HCEC 1CT (cell line): ENCODE results near the gene LTB4R.
"Not testable (repeated sequence)": the region's sequence is repeated elsewhere in the genome, so short reads cannot be mapped to it uniquely, and the experiment has no call there.

ENCODE experiments used
- DNase-seq: peaks from one replicate; pipeline ENCODE4 v3.0.0-alpha.2; 2017

The LTB4R gene

GRCh38 chr14:24348186-24348585, 36.9 kb downstream of the LTB4R start:
- DNase-seq = no peak

- no peak for DNase-seq
Observed at GRCh38 chr14:24349742-24350141, 38.4 kb downstream of the LTB4R start.

- peak; percentile 42 for DNase-seq
Observed at GRCh38 chr14:24351517-24351916, 40.2 kb downstream of the LTB4R start.

- peak; percentile 86 for DNase-seq
Observed at GRCh38 chr14:24353559-24354481, 42.5 kb downstream of the LTB4R start.

- DNase-seq = not testable (repeated sequence)
Observed at GRCh38 chr14:24354482-24354825, 43.2 kb downstream of the LTB4R start.

- DNase-seq = no peak
Observed at GRCh38 chr14:24355009-24355408, 43.7 kb downstream of the LTB4R start.

GRCh38 chr14:24356208-24356607, 44.9 kb downstream of the LTB4R start:
- no peak for DNase-seq

- no peak for DNase-seq
Observed at GRCh38 chr14:24360281-24360680, 49.0 kb downstream of the LTB4R start.

GRCh38 chr14:24361326-24361725, 50.0 kb downstream of the LTB4R start:
- DNase-seq = no peak

GRCh38 chr14:24362241-24362960, 51.1 kb downstream of the LTB4R start:
- peak; percentile 25 for DNase-seq

- no peak for DNase-seq
Observed at GRCh38 chr14:24363401-24363800, 52.1 kb downstream of the LTB4R start.

- DNase-seq = no peak
Observed at GRCh38 chr14:24364841-24365240, 53.5 kb downstream of the LTB4R start.

GRCh38 chr14:24365600-24366412, 54.5 kb downstream of the LTB4R start:
- peak; percentile 84 for DNase-seq

GRCh38 chr14:24366413-24366720, 55.1 kb downstream of the LTB4R start:
- DNase-seq = no peak

- peak; percentile 85 for DNase-seq
Observed at GRCh38 chr14:24366721-24367513, 55.6 kb downstream of the LTB4R start.
